GM18499 (cell line): ENCODE measurements around the gene DACT2.
"Not testable (repeated sequence)": the region's sequence is repeated elsewhere in the genome, so short reads cannot be mapped to it uniquely, and the experiment has no call there.

Experiments used
- ATAC-seq: cut with Tn5 transposase; IDR thresholded peaks from one replicate; pipeline ENCODE4 v1.9.1; 2021; ENCODE audit warnings: moderate number of reproducible peaks; ENCODE audit not compliant: insufficient read depth, unreplicated experiment

DACT2 gene, protein sequence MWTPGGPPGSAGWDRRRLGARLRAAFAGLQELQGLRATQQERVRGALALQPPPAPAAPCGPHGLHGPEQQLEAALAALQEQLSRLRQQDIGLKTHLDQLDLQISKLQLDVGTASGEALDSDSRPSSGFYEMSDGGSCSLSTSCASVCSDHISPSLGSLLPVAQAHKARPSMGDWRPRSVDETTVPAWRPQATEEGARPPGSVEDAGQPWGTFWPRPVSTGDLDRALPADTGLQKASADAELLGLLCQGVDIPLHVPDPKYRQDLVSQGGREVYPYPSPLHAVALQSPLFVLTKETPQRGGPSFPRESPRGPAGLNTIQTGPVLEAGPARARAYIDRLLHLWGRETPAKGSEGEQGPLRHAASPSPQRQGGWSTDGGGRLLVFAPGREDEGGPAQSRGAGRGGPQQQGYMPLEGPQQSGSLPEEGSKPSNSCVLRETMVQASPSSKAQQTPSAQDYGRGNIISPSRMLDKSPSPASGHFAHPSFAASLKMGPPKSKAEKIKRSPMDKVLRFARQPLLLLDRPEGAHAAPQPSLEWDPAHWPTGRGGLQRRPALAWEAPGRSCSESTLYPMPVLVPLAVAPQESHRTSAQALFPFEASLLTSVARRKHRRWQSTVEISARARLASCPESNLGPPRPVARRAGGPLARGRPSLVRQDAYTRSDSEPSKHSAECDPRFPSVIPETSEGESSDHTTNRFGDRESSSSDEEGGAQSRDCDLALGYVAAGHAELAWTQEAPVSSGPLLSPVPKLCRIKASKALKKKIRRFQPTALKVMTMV

DNA sequence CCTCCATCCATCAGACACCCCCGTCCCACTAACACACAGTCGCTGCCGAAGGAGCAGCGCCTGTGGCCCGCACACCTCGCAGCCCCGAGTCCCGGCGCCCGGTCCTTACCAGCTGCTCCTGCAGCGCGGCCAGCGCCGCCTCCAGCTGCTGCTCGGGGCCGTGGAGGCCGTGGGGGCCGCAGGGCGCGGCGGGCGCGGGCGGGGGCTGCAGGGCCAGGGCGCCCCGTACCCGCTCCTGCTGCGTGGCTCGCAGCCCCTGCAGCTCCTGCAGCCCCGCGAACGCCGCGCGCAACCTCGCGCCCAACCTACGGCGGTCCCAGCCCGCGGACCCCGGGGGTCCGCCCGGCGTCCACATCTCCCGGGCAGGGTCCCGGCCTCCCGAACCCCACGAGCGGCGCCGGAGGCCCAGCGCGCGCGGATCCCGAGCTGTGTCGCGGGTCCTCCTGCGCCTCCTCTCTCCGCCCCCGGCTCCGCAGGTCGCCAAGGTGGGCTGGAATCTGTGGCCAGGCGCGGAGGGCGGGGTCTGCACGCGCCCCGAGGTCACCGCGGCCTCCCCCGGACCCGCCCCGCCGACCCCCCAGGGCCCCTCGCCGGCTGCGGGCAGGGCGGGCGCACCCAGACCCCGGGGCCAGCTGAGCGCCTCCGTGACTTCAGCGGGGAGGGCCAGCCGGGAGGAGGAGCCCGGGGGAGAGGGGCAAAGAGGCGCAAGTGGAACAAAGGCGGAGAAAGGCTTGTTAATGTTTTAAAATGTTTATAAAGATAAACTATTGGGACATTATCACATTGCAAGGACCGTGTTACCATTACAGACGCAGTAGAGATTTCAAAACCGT is at the start of gene DACT2:
Gene DACT2 (minus strand): TSS at position 499 of the 833 bp plus-strand sequence. CDS start 144 bp downstream, at position 355.
- no peak for ATAC-seq

DNA sequence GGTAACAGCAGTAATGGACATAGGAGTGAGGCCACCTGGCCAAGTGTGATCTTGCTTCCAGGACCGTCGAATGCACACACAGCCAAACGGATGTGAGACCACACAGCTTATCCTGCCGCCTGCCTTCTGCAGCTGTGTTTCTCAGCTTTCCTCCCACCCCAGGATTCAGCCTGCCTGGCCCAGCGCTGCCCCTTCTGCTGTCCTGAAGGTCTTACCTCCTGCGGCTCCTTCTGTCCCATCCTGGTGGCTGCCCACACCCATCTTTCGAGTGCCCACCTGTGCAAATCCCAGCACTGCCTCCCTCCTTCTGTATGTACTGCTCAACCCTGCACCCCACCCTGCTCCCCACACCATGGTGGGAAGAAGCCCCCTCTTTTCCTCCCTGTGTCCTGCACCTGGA is 49.4 kb upstream of the DACT2 start:
- ATAC-seq: no peak

DNA sequence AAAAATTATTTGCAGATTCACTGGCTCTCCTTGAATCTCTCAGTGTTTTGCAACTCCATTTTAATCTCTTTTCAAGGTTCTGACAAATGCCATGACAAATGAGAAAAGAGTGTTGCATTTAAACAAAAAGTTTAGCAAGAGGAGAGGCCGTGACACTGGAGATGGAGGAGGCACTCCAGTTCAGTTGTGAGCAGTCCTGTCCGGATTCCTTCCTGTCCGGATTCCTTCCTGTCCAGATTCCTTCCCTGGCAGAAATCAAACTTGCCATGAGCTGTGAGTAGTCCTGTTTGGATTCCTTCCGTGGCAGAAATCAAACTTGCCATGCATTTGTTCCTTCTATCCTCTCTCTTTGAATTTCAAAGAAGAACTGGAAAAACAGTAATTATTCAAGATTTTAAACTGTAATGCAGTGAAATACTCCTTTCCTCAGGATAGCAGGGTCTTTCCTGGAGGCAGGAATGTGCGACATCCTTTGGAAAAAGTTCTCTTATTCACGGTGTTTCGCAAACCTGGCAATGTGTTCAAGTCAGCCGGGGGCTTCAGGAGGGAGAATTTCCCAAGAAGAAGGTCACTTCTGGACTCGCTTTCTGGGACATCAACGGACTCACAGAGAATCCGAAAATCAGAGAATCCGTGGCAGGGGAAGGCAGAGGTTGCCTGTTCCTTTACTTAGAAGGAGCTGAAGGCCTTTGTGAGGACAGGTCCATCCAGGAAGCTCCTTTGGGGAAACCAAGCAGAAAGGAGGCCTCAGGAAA is 48.7 kb upstream of the DACT2 start:
- ATAC-seq: no peak

DNA sequence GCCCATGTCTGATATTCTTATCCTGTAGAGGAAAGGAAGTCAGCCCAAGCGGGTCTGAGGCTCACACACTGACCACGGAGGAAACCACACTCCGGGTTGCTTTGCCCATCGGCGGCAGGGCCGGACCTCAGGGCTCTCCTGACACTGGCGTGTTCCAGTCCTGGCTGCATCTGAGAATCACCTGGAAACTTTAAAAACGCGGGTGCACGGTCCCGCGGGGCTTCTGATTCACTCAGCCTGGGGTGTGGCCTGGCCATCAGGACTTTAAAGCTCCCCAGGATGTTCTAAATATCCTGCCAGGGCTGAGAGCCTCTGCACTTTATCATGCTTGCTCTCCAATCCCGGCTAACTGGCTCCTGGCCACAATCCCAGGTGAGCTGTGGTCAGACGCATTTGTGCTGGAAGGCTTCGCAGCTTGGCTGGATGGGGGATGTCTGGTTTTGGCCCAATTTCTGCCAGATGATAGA is 47.7 kb upstream of the DACT2 start:
- no peak for ATAC-seq

DNA sequence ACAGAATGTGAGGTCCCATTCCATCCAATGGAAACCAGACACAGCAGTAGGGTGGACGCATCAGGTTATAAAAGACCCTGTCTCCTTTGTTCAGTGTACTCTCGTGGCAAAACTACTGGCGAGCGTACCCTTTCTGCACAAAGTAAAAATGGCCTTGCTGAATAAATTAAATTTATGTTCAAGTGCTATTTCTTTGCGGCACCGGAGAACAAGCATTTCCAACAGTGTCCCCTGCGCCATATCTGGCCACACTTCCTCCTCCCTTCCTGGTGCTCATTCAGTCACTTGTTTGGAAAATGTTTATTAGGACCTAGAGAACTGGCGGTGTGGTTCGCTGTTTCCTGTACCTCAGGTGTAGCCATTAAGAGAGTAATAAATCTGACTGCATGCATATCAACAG is 46.9 kb upstream of the DACT2 start:
- ATAC-seq: no peak

DNA sequence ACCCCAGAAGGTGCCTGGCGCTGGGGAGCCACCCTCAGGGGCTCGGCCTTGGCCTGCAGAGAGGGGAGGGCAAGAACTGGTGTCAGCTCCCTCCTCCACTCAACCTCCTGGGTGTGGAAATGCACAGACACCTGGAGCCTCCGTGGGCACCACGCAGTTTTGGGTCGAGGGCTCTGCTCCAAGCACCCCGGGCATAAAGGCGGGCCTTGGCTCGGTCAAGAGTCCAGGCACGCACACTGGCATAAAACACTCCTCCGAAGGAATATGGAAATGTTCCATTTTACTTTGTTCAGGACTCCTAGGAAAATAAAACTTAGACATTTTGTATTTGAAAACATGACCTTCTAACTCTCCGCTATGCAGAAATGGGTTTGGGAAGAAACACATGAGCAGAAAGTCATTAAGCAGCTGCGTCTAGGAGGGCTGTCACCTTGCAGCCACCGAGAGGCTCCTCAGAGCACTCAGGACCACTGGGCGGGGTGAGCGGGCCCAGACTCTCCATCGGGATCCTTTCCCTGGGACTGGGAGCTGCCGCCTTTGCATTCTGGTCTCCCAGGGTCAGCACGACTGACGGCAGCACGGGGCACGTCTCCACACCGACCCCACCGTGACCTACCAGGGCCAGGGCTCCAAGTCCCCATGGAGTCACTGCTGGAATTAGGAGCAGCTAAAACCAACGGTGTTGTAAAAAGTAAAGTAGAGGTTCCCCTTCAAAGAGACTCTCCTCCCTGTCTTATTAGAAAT is 46.0 kb upstream of the DACT2 start:
- ATAC-seq: no peak

DNA sequence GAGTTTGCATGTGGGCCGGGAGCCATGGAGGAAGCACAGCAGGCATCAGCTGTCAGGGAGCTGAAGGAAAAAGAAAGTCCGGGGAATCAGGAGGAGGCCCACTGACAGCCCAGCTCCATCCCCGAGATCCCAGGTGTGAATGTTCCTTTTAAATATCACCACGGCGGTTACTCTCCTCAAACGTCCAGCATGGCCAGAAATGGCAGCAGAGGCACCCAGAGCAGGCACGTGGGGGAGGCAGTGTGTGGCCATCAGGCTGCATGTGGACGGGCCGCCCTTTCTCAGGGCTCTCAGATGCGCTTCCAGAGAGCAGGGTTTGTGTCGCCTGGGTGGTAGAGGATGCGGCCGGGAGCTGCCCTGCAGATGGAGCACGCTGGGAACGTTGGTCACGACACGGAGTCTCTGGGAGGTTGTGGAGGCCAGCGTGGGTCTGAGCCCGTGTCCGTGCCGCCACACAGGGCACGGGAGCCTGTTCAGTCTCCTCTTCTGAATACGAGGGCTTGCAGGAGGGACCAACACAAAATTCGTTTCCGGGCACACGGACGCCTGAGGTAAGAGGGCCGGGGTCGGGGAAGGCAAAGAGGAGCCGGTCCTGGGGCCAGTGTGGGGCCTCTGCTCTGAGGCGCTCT is 45.3 kb upstream of the DACT2 start:
- no peak for ATAC-seq

DNA sequence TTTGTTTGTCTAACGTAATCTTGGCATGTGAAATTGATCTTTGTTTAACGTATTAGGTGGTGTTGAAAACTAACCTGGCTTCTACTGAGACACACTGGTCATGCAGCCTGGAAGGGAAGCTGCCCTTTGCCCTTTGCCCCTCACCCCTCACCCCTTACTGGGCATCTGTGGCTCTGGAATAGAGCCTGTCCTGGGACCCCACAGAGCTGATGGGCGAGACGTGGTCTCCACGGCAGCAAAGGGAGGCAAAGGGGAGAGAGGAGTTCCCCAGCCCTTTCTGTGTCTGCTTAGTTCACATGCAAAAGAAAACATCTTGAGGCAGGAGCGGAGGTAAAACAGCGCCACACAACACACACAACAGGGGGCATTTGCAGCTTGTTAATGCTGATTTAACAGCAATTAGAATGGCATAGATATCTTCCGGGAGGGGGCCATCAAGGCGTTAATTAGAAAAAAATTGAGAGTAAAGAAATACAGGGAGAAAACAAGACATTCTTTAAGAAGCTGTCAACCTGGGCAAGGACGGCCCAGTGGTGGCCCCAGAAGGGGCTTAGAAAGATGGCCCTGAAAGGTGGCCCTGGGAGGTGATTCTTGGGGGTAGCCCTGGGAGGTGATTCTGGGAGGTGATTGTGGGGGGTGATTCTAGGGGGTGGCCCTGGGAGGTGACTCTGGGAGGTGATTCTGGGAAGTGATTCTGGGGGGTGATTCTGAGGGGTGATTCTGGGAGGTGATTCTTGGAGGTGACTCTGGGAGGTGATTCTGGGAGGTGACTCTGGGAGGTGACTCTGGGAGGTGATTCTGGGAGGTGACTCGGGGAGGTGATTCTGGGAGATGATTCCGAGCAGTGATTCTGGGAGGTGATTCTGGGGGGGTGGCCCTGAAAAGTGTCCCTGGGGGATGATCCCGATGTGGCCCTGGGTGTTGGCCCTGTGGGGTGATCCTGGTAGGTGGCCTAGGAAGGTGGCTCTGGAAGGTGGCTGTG is 44.5 kb upstream of the DACT2 start:
- ATAC-seq: no peak

DNA sequence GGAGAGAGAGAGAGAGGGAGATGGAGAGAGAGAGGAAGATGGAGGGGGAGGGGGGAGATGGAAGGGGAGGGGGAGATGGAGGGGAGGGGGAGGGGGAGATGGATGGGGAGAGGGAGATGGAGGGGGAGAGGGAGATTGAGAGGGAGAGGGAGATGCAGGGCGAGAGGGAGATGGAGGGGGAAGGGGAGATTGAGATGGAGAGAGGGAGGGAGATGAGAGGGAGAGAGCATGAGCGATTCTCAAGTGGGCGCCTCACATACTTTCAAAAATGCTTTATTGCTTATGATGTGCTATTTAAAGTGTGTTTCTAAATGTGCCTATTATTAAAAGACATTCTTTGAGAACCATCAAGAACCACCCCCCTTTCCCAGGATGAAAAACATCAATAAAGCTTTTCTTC is 43.7 kb upstream of the DACT2 start:
- no peak for ATAC-seq

DNA sequence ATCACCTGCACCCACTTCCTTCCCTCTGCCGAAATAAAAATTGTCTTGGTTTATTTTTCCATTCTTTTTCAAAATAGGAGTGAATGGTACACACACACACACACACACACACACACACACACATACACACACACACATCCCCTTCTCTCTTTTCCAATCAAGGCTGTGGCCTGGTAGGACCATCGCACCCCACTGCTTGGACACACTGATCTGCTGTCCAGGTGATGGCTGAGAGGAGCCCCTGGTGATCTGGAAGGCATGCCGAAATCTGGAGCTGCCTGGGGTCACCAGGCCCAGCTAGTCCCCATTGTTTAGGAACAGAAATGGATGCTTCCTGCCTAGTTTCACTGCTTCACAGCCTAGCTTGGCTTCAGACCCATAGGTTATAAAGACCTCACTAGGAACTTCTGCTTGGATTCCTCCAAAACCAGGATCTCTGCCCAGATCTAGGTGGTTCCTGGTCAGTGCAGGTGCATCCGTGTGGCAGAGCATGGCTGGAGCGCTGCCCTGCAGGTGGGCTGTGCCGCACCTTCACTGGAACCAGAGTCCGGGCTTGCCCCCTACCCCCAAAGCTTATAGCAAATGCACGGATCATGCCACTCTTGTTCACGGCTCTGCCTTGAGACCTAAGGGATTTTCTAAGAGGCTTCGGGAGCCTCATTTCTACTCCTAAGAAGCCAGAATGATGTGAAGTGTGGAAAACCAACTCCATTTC is 42.9 kb upstream of the DACT2 start:
- ATAC-seq: no peak

DNA sequence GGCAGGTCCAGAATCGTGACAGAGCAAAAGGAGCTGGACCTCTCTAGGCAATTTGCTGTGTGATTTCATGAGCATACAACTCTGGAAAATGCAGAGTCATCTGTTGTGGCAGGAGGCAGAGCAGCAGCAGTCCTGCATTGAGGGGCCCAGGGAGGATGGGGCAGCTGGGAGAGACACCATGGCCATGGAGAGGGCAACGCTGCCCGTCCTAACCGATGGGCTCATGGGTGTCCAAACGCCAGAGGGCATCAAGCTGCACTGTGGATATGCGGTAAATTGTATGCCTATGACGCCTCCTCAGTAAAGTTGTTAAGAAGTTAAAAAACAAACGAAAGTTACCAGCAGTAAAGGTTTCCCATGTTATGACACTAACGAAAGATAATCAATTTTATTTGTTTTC is 42.2 kb upstream of the DACT2 start:
- ATAC-seq: no peak

DNA sequence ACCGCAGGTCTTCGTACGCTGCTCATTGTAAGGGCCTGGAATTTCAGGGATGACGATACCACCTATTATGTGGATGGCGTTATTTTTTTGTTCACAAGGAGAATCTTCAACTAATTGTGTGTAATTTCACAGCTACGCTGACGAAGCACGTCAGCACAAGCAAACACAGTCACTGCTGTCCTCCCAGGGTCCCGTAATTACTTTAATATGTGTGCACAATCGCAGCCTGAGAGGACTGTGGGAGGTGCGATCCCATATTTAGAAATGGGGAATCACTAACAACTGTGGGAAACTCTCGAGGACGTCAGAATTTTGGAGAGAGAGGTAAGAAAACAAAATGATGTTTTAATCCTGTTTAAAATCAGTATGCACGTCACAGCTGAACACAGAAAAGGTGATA is 40.2 kb upstream of the DACT2 start:
- no peak for ATAC-seq

DNA sequence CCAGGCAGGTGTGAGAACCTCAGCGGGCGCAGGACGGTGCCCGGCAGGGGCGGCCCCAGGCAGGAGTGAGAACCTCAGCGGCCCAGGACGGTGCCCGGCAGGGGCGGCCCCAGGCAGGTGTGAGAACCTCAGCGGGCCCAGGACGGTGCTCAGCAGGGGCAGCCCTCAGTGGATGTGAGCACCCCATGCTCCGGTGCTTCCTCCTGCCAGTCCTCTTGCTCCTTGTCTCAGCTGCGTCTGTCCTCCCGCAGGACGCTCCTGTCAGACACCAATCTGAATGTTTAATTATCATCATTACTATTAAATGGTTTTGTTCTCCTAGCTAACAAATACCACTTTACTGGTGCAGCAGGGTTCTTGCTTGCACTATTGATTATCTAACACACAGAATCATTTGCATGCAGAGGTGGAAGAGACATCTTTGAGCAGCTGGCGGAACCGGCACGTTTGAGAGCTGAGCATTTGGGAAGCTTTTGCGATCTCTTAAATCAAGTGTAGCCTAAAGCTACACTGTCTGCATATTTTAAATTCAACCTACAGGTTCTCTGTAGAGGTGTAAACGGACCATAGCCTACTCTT is 39.4 kb upstream of the DACT2 start:
- no peak for ATAC-seq

DNA sequence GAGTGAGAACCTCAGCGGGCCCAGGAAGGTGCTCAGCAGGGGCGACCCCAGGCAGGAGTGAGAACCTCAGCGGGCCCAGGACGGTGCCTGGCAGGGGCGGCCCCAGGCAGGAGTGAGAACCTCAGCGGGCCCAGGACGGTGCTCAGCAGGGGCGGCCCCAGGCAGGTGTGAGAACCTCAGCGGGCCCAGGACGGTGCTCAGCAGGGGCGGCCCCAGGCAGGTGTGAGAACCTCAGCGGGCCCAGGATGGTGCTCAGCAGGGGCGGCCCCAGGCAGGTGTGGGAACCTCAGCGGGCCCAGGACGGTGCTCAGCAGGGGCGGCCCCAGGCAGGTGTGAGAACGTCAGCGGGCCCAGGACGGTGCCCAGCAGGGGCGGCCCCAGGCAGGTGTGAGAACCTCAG is 37.3 kb upstream of the DACT2 start:
- not testable (repeated sequence) for ATAC-seq

DNA sequence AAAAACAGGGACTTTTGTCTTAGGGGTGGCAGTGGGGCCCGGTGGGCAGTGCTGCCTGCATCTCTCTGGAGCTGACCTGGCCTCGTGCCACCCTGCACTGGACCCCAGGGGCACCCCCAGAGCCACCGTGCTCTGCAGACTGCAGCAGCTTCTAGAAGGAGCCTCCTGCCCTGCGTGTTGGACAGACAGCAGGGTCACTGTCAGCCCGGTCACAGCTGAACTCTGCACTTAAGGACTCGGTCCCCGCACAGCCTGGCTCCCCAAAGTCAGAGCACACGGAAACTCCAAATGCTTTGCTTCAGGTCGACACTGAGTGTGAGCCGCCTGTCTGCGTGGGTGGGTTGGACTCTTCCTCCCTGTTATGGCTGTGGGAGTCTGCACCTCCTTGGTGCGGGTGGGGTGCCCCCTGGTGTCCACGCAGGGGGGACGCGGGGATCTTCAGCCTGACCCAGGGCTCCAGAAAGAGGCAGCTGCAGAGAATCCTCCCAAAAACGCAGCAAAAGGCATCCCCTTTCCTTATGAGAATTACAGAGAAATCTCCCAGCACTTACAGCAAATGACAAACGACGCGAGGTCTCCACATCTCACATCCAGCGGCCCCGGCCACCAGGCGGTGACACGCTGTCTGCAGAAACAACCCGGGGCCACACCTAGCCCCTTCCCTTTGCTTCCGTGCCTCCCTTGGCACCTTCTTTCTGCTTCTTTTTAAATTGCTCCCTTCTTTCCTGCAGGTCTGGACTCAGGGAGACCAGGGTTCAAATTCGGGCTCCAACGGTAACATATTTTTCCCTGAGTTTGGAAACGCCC is 36.3 kb upstream of the DACT2 start:
- ATAC-seq: no peak

DNA sequence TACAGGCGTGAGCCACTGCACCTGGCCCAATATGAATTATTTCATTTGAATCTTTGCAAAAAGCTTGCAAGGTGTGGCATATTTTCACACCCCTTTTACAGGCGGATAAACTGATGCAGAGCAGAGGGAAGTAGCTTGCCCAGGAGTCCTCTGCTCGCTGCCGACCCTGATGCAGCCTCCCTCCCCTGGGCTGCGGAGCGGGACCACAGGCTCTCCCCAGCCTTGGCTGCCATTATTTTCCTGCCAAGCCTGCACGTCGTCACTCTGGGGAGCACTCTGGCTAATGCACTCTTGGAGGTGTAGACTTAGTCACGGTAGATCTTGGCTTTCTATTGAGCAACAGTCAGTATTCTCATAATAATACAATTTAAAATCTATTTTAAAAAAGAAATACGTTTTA is 34.8 kb upstream of the DACT2 start:
- ATAC-seq: no peak
